Measurements from ENCODE around the gene GPR162.

GRCh38 chr12:6852651-6853354, 31.2 kb downstream of the GPR162 start:
- TF ChIP-seq, protein P1, sequence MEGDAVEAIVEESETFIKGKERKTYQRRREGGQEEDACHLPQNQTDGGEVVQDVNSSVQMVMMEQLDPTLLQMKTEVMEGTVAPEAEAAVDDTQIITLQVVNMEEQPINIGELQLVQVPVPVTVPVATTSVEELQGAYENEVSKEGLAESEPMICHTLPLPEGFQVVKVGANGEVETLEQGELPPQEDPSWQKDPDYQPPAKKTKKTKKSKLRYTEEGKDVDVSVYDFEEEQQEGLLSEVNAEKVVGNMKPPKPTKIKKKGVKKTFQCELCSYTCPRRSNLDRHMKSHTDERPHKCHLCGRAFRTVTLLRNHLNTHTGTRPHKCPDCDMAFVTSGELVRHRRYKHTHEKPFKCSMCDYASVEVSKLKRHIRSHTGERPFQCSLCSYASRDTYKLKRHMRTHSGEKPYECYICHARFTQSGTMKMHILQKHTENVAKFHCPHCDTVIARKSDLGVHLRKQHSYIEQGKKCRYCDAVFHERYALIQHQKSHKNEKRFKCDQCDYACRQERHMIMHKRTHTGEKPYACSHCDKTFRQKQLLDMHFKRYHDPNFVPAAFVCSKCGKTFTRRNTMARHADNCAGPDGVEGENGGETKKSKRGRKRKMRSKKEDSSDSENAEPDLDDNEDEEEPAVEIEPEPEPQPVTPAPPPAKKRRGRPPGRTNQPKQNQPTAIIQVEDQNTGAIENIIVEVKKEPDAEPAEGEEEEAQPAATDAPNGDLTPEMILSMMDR (IDR thresholded peaks at IDR 0.05), result peak in 1 of 3 experiments; percentile 4
- TF ChIP-seq EP300 (IDR thresholded peaks at IDR 0.05), result no peak

Data from esophagus muscularis mucosa (tissue), 3 donors.